Pancreas (tissue), 10 donors: Measurements from ENCODE around the gene BMPR1A. TPM values are rescaled to one million over a fixed set of nuclear protein-coding genes. Genes with fewer than 3 reads are reported as not detected.

Experiments
- ATAC-seq, 4 donors: fragments of 200-7000 bp; cut with Tn5 transposase; one replicate each; pipeline versions ENCODE4 v1.8.0 to v1.9.1; 2020; ENCODE audit warnings: mild to moderate bottlenecking in 4 of 4, moderate library complexity in 4 of 4
- DNase-seq, 6 donors: peaks; one replicate each; pipeline ENCODE4 v3.0.0-alpha.2; 2020
- FAIRE-seq: peaks from 2 replicates; lab custom pipeline; 2012; peaks lifted over from hg19 to GRCh38; lab: Jason Lieb, UNC
- H3K27ac ChIP-seq, 4 donors: fragments of 200-600 bp; sonication (generic); 1 replicate in 3 of 4; 2 replicates in 1 of 4; pipeline versions ENCODE4 v1.5.0 to v1.8.0; 2020
- H3K27me3 ChIP-seq, 4 donors: fragments of 200-600 bp; one replicate each; pipeline ENCODE4 v1.8.0; 2021
- H3K36me3 ChIP-seq, 3 donors: fragments of 200-600 bp; sonication (generic) in 1 of 3; one replicate each; pipeline versions ENCODE4 v1.5.0 to v1.8.0; 2020 to 2021
- H3K4me1 ChIP-seq, 3 donors: fragments of 200-600 bp; one replicate each; pipeline ENCODE4 v1.8.0; 2021
- H3K4me3 ChIP-seq, 4 donors: fragments of 200-600 bp; sonication (generic) in 2 of 4; one replicate each; pipeline versions ENCODE4 v1.5.0 to v1.8.0; 2020 to 2021
- H3K9me3 ChIP-seq, 4 donors: fragments of 200-600 bp; one replicate each; pipeline ENCODE4 v1.8.0; 2021
- WGBS, 2 donors: extraction: QIAGEN DNeasy Blood & Tissue Kit; methylation state at CpG; one replicate each; pipeline ENCODE4 v1.1.7; 2013; 5-methylcytosine and 5-hydroxymethylcytosine counted together
- intact Hi-C, 3 donors: fragments of 100-400 bp; cut with DNase I; formaldehyde crosslinking; loops; one replicate each; pipeline versions ENCODE4 v1.11.1 to v1.14.2; 2022
- polyA plus RNA-seq, 2 donors: library from polyadenylated mRNA; stranded (reverse); fragments of 200-250 nt; gene quantifications; one replicate each; pipeline ENCODE4 v1.2.3, GENCODE V29; 2013
- total RNA-seq, 6 donors: library from RNA; stranded (reverse); fragmentation: NEBNext Ultra II Directional in 4 of 6; extraction: Animal tissue kit (Norgen Biotek cat#: 25700) in 4 of 6; gene quantifications; one replicate each; pipeline versions ENCODE4 v1.2.1 to v1.2.4, GENCODE V29; 2021 to 2023
- TF ChIP-seq, protein P1 (sequence below), 4 donors: fragments of 200-600 bp; sonication (generic) in 3 of 4; IDR thresholded peaks; one replicate each; pipeline versions ENCODE4 v1.5.0 to v1.8.0; 2021; ENCODE audit warnings: antibody characterized with exemption in 4 of 4
- donor health status: healthy with polysubstance abuse.
- donor health status: DM: no; HTN: no; CAD: no; lungs with moderate emphysema.
- donor health status: DM: no; HTN: no; CAD: no.
- donor health status: control.
- donor health status: control.
- donor health status: Bipolar disorder and iron deficiency.
- donor health status: DM: yes; HTN: yes; CAD: no.
- donor health status: DM: no; HTN: no; CAD: no.
- donor health status: DM: no; HTN: no; CAD: no.
- donor health status: DM: yes; HTN: yes; CAD: no.

Gene BMPR1A
- total and polyA plus RNA-seq, 8 donors: 3.5 to 22.3 (median 11.1) TPM

DNA sequence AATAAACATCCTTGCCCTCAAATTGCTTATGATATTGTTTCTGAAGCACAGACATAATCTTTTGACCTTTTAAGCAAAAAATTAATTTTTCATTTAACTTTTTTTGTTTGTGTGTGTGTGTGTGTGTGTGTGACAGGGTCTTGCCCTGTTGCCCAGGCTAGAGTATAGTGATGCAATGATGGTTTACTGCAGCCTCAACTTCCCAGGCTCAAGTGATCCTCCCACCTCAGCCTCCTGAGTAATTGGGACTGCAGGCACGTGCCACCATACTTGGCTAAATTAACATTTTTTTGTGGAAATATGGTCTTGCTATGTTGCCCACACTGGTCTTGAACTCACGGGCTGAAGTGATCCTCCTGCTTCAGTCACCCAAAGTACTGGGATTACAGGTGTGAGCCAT is 68.9 kb downstream of the BMPR1A start:
- intact Hi-C loops: no loop called here
- 87 to 93% methylated on average over 2 of the region's 2 CpGs for WGBS, 2 donors
- H3K4me1 ChIP-seq: peaks cover 5 to 12% (median 10%) of the 10 kb centered on the region in 3 donors
- TF ChIP-seq, protein P1, sequence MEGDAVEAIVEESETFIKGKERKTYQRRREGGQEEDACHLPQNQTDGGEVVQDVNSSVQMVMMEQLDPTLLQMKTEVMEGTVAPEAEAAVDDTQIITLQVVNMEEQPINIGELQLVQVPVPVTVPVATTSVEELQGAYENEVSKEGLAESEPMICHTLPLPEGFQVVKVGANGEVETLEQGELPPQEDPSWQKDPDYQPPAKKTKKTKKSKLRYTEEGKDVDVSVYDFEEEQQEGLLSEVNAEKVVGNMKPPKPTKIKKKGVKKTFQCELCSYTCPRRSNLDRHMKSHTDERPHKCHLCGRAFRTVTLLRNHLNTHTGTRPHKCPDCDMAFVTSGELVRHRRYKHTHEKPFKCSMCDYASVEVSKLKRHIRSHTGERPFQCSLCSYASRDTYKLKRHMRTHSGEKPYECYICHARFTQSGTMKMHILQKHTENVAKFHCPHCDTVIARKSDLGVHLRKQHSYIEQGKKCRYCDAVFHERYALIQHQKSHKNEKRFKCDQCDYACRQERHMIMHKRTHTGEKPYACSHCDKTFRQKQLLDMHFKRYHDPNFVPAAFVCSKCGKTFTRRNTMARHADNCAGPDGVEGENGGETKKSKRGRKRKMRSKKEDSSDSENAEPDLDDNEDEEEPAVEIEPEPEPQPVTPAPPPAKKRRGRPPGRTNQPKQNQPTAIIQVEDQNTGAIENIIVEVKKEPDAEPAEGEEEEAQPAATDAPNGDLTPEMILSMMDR (IDR thresholded peaks at IDR 0.05): no peak
- H3K27ac ChIP-seq: no peak overlapping the region
- H3K36me3 ChIP-seq: no peaks in the 10 kb centered on the region
- no peaks in the 10 kb centered on the region for H3K27me3 ChIP-seq
- no peak overlapping the region for H3K4me3 ChIP-seq
- ATAC-seq: no peak
- FAIRE-seq: no peak
- H3K9me3 ChIP-seq: no peaks in the 10 kb centered on the region
- DNase-seq: no peak

DNA sequence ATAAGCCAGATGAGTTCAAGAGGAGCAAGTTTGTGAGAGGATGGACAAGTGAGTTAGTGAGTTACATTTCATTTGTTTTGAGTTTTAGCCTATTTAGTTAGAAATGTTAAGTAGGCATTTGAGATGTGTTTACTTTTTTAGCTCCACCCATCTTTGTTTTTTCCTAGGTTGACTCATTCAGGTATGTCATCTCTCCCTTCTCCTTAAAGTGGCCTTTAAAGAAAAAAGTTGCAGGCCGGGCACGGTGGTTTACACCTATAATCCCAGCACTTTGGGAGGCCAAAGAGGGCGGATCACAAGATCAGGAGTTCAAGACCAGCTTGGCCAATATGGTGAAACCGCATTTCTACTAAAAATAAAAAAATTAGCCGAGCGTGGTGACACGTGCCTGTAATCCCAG is 71.2 kb downstream of the BMPR1A start:
- Histone ChIP-seq H3K9me3 (no peaks in the 10 kb centered on the region), H3K4me3 (no peak overlapping the region), H3K36me3 (no peaks in the 10 kb centered on the region), H3K4me1 (peaks cover 5 to 16% (median 11%) of the 10 kb centered on the region in 3 donors), H3K27ac (no peak overlapping the region), H3K27me3 (no peaks in the 10 kb centered on the region)
- FAIRE-seq (no peak), ATAC-seq (no peak), DNase-seq (no peak)
- 96 to 98% methylated on average over 7 of the region's 7 CpGs for WGBS, 2 donors
- intact Hi-C loops: no loop called here
- TF ChIP-seq, protein P1 (IDR thresholded peaks at IDR 0.05): no peak

DNA sequence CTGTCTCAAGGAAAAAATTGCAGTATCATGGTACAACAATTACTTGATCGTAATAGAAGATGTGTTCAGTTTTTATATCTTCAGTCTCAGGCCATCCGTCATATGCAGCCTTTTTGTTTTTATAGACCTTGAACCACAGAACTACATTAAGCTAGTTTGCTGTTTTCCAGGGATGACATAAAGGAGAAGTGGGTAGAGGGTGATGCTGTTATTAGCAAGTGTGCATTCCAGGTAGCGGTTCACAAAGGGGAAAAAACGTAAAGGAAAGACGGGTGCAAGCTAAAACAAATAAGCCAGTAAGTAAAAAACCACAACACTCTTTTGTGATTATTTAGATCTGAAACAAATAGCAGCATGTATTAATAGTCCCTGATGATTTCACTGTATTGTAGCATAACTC is 71.7 kb downstream of the BMPR1A start:
- Histone ChIP-seq H3K4me1 (peaks cover 5 to 16% (median 11%) of the 10 kb centered on the region in 3 donors), H3K36me3 (no peaks in the 10 kb centered on the region), H3K4me3 (no peak overlapping the region), H3K27me3 (no peaks in the 10 kb centered on the region), H3K9me3 (no peaks in the 10 kb centered on the region), H3K27ac (no peak overlapping the region)
- intact Hi-C loops: no loop called here
- TF ChIP-seq, protein P1 (IDR thresholded peaks at IDR 0.05): no peak
- no peak for DNase-seq
- WGBS, 2 donors: 90 to 95% methylated on average over 5 of the region's 5 CpGs
- no peak for FAIRE-seq
- no peak for ATAC-seq

DNA sequence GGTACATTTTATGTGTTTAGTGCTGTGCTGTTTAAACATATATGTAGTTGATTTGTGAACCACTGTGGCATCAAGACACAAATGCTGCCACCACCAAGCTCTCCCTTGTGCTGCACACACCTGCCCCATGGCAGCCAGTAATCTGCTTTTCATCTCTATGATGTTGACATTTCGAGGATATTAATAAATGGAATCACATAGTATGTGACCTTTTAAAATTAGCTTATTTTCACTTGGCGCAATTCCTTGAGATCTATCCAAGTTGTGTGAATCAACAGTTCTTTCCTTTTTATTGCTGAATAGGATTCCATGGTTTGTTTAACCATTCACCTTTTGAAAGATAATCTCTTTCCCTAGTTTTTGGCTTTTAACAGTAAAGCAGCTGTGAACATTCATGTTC is 73.1 kb downstream of the BMPR1A start:
- WGBS, 2 donors: 14 to 25% methylated on average over 2 of the region's 2 CpGs
- H3K36me3 ChIP-seq: no peaks in the 10 kb centered on the region
- no peak overlapping the region for H3K4me3 ChIP-seq
- intact Hi-C loops: no loop called here
- no peaks in the 10 kb centered on the region for H3K9me3 ChIP-seq
- TF ChIP-seq, protein P1 (IDR thresholded peaks at IDR 0.05): no peak
- H3K4me1 ChIP-seq: peaks cover 5 to 20% (median 16%) of the 10 kb centered on the region in 3 donors
- no peak for FAIRE-seq
- peak in 3 of 4 donors; percentile 58 to 63 (median 58) for ATAC-seq
- peak overlapping the region in 1 of 4 donors; percentile 19 for H3K27ac ChIP-seq
- no peak for DNase-seq
- no peaks in the 10 kb centered on the region for H3K27me3 ChIP-seq

DNA sequence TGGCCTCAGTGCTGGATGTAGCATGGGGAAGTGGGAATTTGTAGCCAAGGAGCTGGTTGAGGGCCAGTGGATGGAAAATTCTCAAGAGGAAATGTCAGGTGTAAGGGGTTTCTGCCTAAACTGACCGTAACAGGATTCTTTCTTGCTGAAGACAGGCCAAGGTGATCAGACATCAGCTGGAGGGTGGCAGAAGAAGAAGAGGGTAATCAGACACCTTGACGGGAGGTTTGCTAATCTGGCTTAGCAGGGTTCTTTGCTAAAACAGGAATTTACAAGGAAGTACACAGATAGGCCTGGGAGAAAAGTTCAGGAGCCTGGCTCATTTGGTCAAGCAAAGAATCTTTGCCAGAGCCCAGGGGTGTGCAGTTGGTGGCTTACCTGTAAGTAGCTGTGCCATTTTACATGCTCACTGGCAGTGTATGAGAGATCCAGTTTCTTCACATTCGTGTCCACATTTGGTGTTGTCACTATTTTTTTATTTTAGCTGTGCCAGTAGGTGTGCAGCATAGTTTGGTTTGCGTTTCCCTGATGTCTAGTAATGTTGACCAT is 73.7 kb downstream of the BMPR1A start:
- TF ChIP-seq, protein P1 (IDR thresholded peaks at IDR 0.05): no peak
- no peak for FAIRE-seq
- peak overlapping the region in 1 of 4 donors; percentile 19 for H3K27ac ChIP-seq
- peaks cover 5 to 25% (median 16%) of the 10 kb centered on the region in 3 donors for H3K4me1 ChIP-seq
- intact Hi-C loops: no loop called here
- no peak for DNase-seq
- ATAC-seq: peak in 3 of 4 donors; percentile 31 to 47 (median 44)
- WGBS, 2 donors: 51 to 56% methylated on average over 4 of the region's 4 CpGs
- no peaks in the 10 kb centered on the region for H3K9me3 ChIP-seq
- no peaks in the 10 kb centered on the region for H3K36me3 ChIP-seq
- H3K4me3 ChIP-seq: no peak overlapping the region
- no peaks in the 10 kb centered on the region for H3K27me3 ChIP-seq
